ENCODE measurements around the gene SDC1.

SDC1 gene

GRCh38 chr2:20227894-20228505 lies 3.1 kb upstream of the SDC1 start:
- no peak for DNase-seq

- no peak for DNase-seq
Measured at GRCh38 chr2:20226152-20226545, 1.2 kb upstream of the SDC1 start.

GRCh38 chr2:20225294-20226151 lies 593 bp upstream of the SDC1 start:
- peak in 3 of 14 donors; percentile 6 to 53 (median 19) for DNase-seq

GRCh38 chr2:20224164-20224715 lies 690 bp downstream of the SDC1 start:
- no peak for DNase-seq

GRCh38 chr2:20223407-20224163 lies 1.3 kb downstream of the SDC1 start:
- no peak for DNase-seq

GRCh38 chr2:20222769-20223406 lies 2.0 kb downstream of the SDC1 start:
- no peak for DNase-seq

GRCh38 chr2:20222014-20222768 lies 2.7 kb downstream of the SDC1 start:
- no peak for DNase-seq

- DNase-seq: no peak
Measured at GRCh38 chr2:20221555-20221973, 3.4 kb downstream of the SDC1 start.

GRCh38 chr2:20220806-20221554 lies 4.0 kb downstream of the SDC1 start:
- no peak for DNase-seq

- no peak for DNase-seq
Measured at GRCh38 chr2:20219763-20220380, 5.1 kb downstream of the SDC1 start.

GRCh38 chr2:20218331-20219320 lies 6.3 kb downstream of the SDC1 start:
- no peak for DNase-seq

- DNase-seq: no peak
Measured at GRCh38 chr2:20217041-20217970, 7.6 kb downstream of the SDC1 start.

- no peak for DNase-seq
Measured at GRCh38 chr2:20216130-20217025, 8.6 kb downstream of the SDC1 start.

GRCh38 chr2:20215183-20216040 lies 9.5 kb downstream of the SDC1 start:
- DNase-seq: no peak

GRCh38 chr2:20214566-20215182 lies 10.3 kb downstream of the SDC1 start:
- DNase-seq: no peak

Measured in C1 segment of cervical spinal cord (tissue), 14 donors.